GM18907 (cell line): ENCODE measurements around the gene NTRK3.

ENCODE experiments used
- ATAC-seq: cut with Tn5 transposase; IDR thresholded peaks from one replicate; pipeline ENCODE4 v1.9.1; 2021; ENCODE audit warnings: mild to moderate bottlenecking, moderate library complexity; ENCODE audit not compliant: unreplicated experiment

NTRK3 gene

GRCh38 chr15:88232771-88233201 is 23.8 kb downstream of the NTRK3 start:
- no peak for ATAC-seq

- no peak for ATAC-seq
Measured at GRCh38 chr15:88231909-88232644, 24.5 kb downstream of the NTRK3 start.

DNA sequence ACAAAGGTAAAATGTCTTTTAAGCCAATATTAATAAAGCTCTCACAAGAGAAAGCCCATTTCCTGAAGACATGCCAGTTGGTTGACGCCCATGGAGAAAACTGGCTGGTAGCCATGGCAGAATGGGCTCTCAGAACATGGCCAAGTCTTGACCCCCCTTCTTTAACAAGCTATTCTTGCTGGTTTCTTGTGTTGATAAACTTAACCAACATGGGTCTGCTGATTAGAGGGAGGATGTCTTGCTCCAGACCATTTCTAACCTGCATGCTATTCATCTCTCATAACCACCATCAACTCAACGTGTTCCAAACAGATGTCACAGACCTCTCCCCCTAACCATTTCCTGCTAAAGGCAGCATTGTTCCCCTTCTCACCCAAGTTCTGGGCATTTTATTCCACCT is 25.7 kb downstream of the NTRK3 start:
- ATAC-seq: no peak

- no peak for ATAC-seq
Measured at GRCh38 chr15:88225461-88225860, 31.1 kb downstream of the NTRK3 start.

DNA sequence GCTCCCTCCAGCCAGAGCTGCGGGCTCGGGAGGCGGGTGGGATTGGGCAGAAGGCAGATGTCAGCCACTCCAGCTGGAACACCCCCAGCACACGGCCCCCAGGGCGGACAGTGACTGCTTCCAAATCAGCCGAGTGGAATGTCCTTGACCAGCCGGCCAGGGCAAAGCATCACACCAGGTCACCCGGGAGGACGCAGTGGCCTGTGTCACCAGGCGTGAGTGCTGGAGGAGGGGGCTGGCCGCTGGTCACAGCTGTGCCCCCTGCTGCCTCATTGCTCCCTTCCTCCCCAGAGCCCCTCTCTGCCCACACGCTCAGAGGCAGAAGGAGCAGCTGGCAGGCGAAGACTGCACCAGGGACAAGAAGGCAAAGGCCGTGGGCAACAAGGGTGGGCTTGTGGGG is 33.5 kb downstream of the NTRK3 start:
- no peak for ATAC-seq

- ATAC-seq: no peak
Measured at GRCh38 chr15:88221836-88222235, 34.7 kb downstream of the NTRK3 start.

DNA sequence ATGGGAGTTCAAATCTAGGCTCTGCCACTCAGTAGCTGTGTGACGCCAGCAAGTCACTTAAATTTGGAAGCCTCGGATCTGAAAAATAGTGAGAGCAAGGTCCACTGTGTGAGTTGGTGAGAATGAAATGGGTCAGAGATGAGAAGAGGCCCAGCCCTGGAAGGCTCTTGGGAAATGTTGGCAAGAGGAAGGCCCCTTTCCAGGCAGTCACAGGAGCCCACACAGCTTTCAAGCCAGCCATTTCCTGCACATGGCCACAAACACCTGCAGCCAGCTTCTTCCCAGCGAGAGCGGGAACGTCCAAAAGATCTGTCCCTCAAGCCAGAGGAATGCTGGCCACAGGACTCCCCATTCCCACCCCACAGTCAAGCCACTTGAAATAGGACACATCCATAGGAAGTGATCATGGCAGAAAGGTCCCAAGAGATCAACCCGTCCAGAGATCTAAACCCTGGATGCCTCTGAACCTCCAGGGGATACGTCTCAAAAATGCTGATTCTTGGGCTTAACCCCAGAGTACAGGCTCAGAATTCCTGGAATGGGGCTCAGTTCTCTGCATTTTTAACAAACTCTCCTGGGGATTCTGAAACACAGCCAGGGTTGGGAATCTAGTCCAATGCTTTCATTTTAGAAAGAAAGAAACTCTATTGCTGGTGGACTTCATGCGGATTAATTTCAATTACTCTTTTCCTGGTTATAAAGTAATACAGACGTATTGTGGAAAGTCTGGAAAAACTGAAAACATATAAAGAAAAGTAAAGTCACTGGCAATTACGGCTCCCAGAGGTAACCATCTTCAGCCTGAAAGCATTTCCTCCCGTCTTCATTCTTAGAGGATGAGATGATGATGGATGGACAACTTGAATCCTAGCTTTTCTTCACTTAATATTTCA is 35.9 kb downstream of the NTRK3 start:
- no peak for ATAC-seq

GRCh38 chr15:88219623-88220022 is 36.9 kb downstream of the NTRK3 start:
- no peak for ATAC-seq

DNA sequence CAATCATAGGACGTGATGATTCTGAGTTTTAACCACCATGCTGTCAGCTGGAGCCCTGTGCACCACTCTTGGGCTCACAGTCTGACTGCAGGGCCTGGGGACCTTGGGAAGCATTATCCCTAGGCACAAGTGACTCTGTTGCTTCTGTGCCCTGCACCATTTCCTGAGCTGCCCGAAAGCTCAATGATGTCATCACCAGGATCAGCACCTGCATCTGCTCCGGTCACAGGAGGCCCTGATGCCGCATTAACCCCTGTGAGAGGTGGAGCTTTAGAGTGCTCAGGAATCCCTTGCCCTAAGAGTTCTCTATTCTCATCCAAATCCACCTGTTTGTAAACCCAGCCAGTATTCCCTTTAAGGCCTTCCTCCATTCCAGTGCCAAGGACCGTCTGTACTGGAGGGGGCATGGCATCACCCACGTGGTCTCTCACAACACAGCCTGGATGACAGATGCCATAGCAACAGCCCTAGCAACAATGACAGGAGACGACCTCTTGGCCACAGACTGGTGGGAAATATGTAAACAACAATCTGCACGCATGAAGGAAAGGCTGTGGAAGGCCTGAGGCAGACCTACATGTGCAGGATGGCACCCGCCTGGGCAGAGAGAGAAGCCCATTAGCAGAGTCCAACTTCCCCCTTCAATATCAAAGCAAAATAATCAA is 37.9 kb downstream of the NTRK3 start:
- ATAC-seq: no peak

- no peak for ATAC-seq
Measured at GRCh38 chr15:88215066-88215648, 41.4 kb downstream of the NTRK3 start.

- ATAC-seq: no peak
Measured at GRCh38 chr15:88209111-88209510, 47.4 kb downstream of the NTRK3 start.

GRCh38 chr15:88208396-88208795 is 48.1 kb downstream of the NTRK3 start:
- ATAC-seq: no peak

DNA sequence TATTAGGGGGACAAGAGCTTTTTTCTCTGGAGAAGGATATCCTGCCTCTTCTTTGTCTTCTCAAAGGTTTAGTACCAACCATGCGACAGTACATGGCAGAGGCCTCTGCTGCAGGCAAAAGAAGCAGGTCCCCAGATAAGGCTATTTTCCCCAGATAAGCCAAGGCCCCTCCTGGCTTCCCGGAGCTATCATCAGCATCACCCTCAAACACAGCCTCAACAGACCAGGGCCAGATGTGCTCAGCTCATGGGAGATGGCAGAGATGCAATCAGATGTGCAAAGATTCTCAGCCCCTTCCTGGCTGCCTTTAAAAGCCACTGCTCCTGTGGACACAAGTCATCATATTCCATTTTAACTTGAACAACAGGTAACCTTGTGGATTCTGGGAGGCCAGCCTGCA is 49.0 kb downstream of the NTRK3 start:
- ATAC-seq: no peak

DNA sequence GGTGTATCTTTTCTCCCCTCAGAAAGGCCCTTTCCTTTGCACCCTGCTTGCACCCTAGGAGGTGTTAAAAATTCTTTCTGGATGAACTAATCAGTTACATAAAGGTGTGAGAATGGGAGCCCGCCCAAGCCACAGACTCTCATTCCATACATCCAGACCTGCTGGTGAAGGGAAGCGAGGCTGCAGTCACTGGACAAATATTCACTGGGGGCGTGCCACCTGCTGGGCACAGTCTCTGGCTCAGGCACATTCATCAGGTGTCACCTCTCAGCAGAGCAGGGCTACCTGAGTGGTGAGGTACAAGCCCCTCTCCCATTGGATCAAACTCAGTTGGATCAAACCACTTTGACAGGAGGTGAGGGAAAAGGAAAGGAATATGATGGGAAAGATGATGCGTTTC is 52.0 kb downstream of the NTRK3 start:
- no peak for ATAC-seq

- ATAC-seq: no peak
Measured at GRCh38 chr15:88202231-88202630, 54.3 kb downstream of the NTRK3 start.

DNA sequence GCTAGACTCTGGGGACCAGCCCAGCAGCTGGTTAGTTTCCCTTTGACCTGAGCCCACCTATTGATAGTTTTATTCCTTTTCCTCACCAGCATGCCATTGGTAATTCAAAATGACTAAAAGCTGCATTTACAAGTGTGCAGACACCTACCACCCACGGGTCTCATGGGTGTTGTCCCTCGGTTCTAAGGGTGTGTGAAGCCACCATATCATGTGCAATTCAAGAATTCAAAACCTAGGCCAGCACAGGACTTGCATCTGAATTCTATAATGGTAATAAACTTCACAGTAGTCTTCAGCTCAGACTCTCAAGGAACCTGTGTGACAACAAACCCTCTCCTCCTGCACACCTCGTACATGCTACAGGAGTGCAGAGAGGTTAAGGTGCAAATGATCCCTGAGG is 55.3 kb downstream of the NTRK3 start:
- ATAC-seq: no peak

DNA sequence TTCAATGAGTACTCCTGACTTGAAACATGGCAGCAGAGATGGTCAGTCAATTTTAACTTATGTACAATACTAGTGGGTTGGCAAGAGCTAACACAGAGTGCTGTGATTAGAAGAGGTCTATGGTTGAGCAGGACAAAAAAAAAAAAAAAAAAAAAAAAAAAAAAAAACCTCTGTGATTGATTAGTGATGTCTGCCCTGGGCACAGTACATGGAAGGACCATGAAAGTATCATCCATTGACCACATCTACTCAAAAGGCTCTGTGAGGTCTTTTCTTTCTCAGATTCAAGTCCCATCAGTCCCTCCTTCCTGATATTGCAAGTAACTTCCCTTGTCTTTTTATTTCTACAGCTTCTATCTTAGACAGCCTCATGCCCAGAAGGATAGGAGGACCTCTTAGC is 59.6 kb downstream of the NTRK3 start:
- no peak for ATAC-seq

- no peak for ATAC-seq
Measured at GRCh38 chr15:88194162-88194561, 62.4 kb downstream of the NTRK3 start.

DNA sequence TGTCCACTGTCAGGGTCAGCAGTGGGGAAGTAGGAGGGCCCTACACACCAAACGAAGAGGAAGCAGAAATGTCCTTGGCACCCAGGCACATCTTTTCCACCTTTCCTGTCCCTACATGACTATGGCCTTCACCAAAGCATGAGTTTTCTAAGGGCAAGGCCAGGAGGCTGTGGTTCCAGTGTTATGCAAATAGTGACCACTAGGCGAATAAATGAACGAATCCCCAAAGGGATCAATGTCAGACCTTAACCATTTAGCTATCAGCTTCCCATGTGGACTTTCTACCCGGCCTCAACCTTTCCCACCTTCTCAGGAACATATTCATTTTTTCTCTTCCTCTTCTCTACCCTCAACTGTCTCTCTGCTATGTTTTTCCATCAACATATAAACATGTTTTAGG is 63.1 kb downstream of the NTRK3 start:
- ATAC-seq: no peak

DNA sequence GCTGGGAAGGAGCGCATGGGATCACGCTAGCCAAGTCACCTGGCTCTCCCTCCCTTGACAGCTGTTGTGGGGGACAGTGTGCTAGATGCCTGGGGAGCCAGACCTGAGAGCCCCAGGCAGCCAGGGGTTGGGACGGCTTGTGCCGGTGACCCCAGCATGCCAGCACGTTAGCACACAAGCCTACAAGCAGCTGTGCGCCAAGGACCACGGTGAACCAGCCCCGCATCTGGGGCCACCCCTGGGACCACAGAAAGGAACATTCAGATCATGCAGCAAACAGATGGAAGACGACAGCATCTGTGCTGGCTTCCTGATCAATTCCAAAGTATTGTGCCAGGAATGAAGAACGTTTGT is 64.8 kb downstream of the NTRK3 start:
- no peak for ATAC-seq

DNA sequence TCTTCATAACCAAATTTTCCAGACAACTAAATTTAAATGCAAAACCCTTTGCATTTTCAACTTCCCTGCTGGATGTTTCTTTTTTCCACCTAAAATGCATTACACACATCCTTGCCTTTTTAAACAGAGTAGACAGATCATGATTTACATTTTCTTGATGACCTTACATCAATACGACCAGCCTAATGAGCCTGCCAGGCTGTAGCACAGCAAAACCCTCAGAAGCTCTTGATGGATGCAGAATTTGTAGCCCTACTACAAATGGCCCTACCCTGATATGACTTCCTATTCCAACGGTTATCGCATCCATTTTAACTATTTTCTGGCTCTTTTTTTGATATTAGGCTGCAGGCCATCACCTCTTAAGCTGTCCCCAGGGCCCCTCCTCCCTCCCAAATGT is 66.3 kb downstream of the NTRK3 start:
- ATAC-seq: no peak
